IPS-18c (cell line): ENCODE results near the gene SMDT1.
A peak's percentile ranks its signal among the peaks of the same experiment; 100 is the strongest.

ENCODE experiments used
- H3K4me3 ChIP-seq: 2 replicates; pipeline ENCODE4 v1.7.0; 2013; ENCODE audit warnings: low read depth, mild to moderate bottlenecking, low read length, moderate library complexity; ENCODE audit not compliant: insufficient read depth
- H3K9me3 ChIP-seq: one replicate; pipeline ENCODE4 v1.6.1; 2013; ENCODE audit warnings: mild to moderate bottlenecking, low read length, moderate library complexity; ENCODE audit not compliant: control insufficient read depth, insufficient read depth

Gene SMDT1

DNA sequence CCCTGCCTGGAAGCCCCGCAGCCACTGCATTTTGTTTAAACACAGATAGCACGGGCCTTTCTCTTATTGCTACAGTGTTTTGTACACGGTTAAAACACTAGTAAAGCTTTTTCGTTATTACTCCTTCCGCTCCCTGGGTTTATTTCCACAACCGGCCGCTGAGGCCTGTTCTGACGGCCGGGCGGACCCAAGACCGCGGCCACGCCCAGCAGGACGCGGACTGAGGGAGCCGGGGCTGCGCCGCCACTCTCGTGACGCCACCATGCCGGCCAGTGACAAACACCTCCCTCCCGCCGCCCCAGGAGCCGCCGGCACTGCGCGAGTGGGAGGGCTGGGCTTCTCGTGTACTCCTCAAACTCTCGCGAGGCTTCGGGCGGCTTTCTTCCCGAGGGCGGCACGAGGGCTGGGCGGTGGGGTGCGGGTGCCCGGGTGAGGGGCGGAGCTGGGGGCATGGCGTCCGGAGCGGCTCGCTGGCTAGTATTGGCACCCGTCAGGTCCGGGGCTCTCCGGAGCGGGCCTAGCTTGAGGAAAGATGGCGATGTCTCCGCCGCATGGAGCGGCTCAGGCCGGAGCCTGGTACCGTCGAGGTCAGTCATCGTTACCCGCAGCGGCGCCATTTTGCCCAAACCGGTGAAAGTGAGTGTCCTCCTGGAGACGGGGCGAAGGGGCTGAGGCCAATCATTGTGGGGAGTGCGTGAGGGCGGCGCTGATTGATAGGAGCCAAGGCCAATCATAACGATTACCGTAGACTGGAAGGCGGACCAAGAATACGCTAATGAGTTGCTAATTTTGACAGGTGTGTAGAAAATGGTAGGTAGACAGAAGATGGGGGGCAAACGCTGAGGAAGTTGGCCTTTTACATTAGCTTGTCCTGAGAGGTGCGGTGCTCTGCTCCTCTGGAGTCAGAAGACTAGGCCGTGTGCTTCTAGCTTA lies at the start of gene SMDT1:
Gene SMDT1 (plus strand): TSS at position 382 of the 933 bp plus-strand sequence. CDS start 69 bp downstream, at position 451.
- Histone ChIP-seq H3K4me3 (peak within 1 kb of the TSS; percentile 99), H3K9me3 (no peaks in the 10 kb centered on the region)

GRCh38 chr22:42033263-42034181 lies 46.0 kb upstream of the SMDT1 start:
- no peak overlapping the region for H3K4me3 ChIP-seq
- H3K9me3 ChIP-seq: peaks cover 2% of the 10 kb centered on the region

DNA sequence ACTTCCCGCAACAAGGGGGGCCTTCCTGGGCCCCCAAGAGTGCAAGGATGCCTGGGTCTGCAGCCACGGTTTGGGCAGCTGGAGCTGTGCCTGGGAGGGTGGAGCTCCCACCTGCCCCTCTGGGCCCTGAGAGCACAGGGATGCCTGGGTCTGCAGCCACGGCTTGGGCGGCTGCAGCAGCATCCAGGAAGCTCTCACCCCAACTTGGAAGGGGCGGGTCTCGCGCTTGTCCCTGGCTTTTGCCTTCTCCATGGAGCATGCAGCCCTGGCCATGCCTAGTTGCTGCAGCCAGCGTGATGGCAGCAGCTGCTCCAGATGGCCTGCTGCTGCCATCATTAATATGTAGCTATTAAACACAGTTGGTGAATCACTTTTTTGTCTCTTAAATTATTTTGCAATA lies 44.2 kb upstream of the SMDT1 start:
- Histone ChIP-seq H3K4me3 (no peak overlapping the region), H3K9me3 (no peaks in the 10 kb centered on the region)

DNA sequence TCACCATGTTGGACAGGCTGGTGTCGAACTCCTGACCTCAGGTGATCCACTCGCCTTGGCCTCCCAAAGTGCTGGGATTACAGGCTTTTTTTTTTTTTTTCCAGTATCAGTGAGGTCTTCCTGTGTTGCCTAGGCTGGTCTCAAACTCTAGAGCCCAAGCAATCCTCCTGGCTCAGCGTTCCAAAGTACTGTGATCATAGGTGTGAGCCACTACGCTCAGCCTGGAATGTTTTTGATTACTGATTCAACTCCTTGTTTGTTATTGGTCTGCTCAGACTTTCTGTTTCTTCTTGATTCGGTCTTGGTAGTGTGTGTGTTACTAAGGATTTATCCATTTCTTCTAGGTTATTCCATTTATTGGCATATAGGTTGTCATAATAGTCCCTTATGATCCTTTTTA lies 40.2 kb upstream of the SMDT1 start:
- no peaks in the 10 kb centered on the region for H3K9me3 ChIP-seq
- no peak overlapping the region for H3K4me3 ChIP-seq

DNA sequence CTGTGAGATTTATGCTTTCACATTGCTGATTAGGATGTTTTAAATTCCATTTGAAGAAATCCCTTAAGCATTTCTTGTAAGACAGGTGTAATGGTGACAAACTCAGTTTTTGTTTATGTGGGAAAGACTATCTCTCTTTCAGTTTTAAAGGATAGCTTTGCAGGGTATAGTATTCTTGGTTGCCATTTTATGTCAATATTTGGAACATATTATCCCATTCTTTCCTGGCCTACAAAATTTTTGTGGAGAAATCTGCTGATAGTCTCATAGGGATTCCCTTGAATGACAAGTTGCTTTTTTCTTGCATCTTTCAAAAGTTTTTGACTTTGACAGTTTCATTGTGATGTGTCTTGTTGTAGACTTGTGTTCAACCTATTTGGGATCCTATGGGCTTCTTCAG lies 37.7 kb upstream of the SMDT1 start:
- Histone ChIP-seq H3K4me3 (no peak overlapping the region), H3K9me3 (no peaks in the 10 kb centered on the region)

- H3K9me3 ChIP-seq: no peaks in the 10 kb centered on the region
- H3K4me3 ChIP-seq: no peak overlapping the region
Observed at GRCh38 chr22:42050641-42051180, 28.8 kb upstream of the SMDT1 start.

DNA sequence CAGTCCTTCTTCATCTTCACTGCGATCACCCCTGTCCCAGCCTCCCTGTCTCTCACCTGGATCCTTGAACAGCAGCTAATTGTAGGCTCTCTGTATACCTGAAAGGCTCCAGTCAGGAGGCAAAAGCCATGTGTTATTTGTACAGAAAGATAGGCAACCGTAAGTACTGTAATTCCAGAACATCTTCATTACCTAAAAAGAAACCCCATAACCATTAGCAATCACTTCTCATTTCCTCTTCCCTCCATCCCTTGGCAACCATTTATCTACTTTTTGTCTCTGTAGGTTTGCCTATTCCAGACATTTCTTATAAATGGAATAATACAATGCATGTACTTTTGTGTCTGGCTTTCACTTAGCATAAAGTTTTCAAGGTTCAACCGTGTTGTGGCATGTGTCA lies 26.7 kb upstream of the SMDT1 start:
- no peaks in the 10 kb centered on the region for H3K9me3 ChIP-seq
- H3K4me3 ChIP-seq: no peak overlapping the region

GRCh38 chr22:42056757-42057511 lies 22.6 kb upstream of the SMDT1 start:
- Histone ChIP-seq H3K9me3 (no peaks in the 10 kb centered on the region), H3K4me3 (no peak overlapping the region)

GRCh38 chr22:42060489-42060888 lies 19.0 kb upstream of the SMDT1 start:
- H3K9me3 ChIP-seq: no peaks in the 10 kb centered on the region
- no peak overlapping the region for H3K4me3 ChIP-seq

DNA sequence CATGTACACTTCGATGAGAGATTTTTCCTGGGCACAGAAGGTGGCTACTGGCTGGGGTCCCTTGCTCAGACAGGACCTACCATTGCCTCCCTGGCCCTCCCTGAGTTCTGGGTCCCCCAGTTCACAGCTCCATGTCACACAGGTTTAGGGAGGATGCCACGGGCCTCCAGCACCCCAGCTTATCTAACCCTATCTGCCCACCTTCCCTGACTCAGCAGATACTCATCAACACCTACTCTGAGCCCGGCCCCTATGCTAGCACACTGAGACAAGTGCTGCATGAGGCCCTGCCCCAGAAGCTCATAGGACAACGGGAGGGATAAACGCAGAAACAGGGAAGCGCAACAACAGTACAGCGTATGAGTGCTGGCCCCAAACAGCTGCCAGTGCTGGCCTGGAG lies 18.5 kb upstream of the SMDT1 start:
- Histone ChIP-seq H3K9me3 (no peaks in the 10 kb centered on the region), H3K4me3 (no peak overlapping the region)

- H3K9me3 ChIP-seq: no peaks in the 10 kb centered on the region
- no peak overlapping the region for H3K4me3 ChIP-seq
Observed at GRCh38 chr22:42062506-42063170, 16.9 kb upstream of the SMDT1 start.

DNA sequence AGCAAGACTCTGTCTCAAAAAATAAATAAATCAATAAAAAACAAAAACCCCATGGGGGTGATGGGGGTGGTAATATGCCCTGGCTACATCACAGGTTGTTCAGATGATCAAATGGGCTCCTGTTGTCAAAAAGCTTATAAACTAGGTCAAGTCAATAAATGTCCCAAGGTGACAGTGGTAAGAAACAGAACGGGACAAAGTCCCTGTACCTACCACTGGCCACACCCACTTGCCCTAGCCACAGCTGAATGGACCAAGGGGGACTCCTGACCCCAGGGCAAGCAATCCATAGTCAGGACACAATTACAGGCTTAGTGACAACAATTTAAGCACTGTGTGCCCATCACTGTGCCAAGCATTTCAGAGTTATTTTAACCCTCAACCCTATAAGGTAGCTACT lies 14.9 kb upstream of the SMDT1 start:
- H3K9me3 ChIP-seq: no peaks in the 10 kb centered on the region

GRCh38 chr22:42065438-42066125 lies 13.9 kb upstream of the SMDT1 start:
- no peak overlapping the region; the same call in 1 of the 2 replicates for H3K4me3 ChIP-seq
- no peaks in the 10 kb centered on the region for H3K9me3 ChIP-seq

More for the DNA sequence above, 14.9 kb upstream of the SMDT1 start:
- no peak overlapping the region for H3K4me3 ChIP-seq

DNA sequence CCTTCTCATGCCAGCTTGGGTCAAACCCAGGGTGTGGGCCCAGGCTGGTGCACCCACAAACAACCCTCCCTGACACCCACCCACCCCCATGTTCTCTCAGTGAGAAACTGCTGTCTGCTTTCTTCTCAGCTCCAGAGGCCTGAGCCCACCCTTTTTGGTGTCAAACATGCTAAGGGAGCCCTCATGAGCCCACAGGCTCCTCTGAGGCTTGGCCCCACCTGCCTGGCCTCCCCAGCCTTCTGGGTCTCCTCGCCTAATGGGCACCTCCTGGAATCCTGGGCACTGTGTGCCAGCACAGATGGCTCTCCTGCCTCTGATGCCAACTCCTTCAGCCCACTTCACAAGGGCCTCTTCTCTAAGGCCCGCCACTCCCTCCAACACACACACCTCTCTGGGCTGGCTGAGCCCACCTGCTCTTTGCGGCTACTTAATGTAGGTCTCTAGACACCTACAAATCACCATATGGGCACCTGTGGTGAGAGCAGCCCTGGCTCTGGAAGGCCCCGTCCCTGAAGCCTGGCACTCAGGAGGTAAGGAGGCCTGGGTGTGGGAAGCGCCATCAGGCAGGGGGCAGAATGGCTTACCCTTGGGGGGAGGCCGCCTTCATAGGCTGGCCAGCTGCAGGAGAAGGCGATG lies 13.3 kb upstream of the SMDT1 start:
- Histone ChIP-seq H3K9me3 (no peaks in the 10 kb centered on the region), H3K4me3 (no peak overlapping the region)

GRCh38 chr22:42066937-42067336 lies 12.6 kb upstream of the SMDT1 start:
- Histone ChIP-seq H3K9me3 (no peaks in the 10 kb centered on the region), H3K4me3 (no peak overlapping the region)
